PFSK-1 (cell line): ENCODE results near the gene CAMKMT.

ENCODE experiments used
- POLR2AphosphoS5 ChIP-seq: IDR thresholded peaks from 2 replicates; pipeline ENCODE4 v1.6.1; 2012; ENCODE audit warnings: low read depth, mild to moderate bottlenecking, control low read depth, low read length, moderate library complexity
- SIN3A ChIP-seq: IDR thresholded peaks from 2 replicates; pipeline ENCODE4 v1.6.1; 2012; ENCODE audit warnings: mild to moderate bottlenecking, low read length, moderate library complexity, borderline replicate concordance; ENCODE audit not compliant: insufficient read depth
- TF ChIP-seq, protein P1 (sequence below), 2 experiments: IDR thresholded peaks; 2 replicates each; pipeline versions ENCODE4 v1.6.1 to v1.8.0; 2011 to 2012; ENCODE audit warnings: low read depth in 2 of 2, low read length in 2 of 2, control low read depth in 1 of 2, inconsistent platforms in 1 of 2, mild to moderate bottlenecking in 1 of 2, moderate library complexity in 1 of 2; ENCODE audit not compliant: insufficient read depth in 1 of 2

DNA sequence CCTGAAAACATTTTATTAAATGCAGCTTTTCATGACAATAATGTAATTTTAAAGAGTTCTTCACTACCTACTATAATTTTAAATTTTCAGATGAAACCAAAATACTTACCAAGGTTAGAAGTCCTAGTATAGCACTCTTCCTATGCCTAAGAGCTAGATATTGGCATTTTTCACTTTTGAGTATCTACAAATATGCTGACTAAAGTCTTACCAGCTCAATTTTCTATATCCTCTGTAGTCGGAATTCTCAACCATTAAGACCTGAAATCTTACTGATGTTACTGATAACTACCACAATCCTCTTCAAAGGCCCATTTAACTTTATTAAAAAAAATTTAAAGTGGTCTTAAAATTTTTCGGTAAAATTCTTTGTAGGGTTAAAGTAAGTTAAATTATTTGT lies 32.4 kb upstream of the CAMKMT start:
- TF ChIP-seq, protein P1, sequence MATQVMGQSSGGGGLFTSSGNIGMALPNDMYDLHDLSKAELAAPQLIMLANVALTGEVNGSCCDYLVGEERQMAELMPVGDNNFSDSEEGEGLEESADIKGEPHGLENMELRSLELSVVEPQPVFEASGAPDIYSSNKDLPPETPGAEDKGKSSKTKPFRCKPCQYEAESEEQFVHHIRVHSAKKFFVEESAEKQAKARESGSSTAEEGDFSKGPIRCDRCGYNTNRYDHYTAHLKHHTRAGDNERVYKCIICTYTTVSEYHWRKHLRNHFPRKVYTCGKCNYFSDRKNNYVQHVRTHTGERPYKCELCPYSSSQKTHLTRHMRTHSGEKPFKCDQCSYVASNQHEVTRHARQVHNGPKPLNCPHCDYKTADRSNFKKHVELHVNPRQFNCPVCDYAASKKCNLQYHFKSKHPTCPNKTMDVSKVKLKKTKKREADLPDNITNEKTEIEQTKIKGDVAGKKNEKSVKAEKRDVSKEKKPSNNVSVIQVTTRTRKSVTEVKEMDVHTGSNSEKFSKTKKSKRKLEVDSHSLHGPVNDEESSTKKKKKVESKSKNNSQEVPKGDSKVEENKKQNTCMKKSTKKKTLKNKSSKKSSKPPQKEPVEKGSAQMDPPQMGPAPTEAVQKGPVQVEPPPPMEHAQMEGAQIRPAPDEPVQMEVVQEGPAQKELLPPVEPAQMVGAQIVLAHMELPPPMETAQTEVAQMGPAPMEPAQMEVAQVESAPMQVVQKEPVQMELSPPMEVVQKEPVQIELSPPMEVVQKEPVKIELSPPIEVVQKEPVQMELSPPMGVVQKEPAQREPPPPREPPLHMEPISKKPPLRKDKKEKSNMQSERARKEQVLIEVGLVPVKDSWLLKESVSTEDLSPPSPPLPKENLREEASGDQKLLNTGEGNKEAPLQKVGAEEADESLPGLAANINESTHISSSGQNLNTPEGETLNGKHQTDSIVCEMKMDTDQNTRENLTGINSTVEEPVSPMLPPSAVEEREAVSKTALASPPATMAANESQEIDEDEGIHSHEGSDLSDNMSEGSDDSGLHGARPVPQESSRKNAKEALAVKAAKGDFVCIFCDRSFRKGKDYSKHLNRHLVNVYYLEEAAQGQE (IDR thresholded peaks at IDR 0.05; ENCODE audit: insufficient read depth in 1 of 2, low read depth in 2 of 2, low read length in 2 of 2), result no peak
- TF ChIP-seq SIN3A (no peak), POLR2AphosphoS5 (no peak)
